Endothelial cell of umbilical vein (primary cell): ENCODE results near the gene FRZB. TPM values are rescaled to one million over a fixed set of nuclear protein-coding genes. Genes with fewer than 3 reads are reported as not detected.

ENCODE experiments used
- BruUV-seq: library from RNA; stranded (reverse); fragments of 400-500 nt; replicated peaks from 2 replicates; lab custom pipeline; 2021; lab: Mats Ljungman, UMichigan
- CTCF ChIA-PET: fragments of 300-600, 350-600 bp; sonication (Branson Sonifier 250); formaldehyde crosslinking; loops from one replicate; lab custom pipeline; 2021; ENCODE audit warnings: antibody characterized with exemption, inconsistent platforms; lab: Charles Lee
- POLR2A ChIA-PET: fragments of 300-600, 350-600 bp; sonication (Branson Sonifier 250); formaldehyde crosslinking; loops from one replicate; lab custom pipeline; 2021; ENCODE audit warnings: antibody characterized with exemption, inconsistent platforms; lab: Charles Lee
- DNase-seq: peaks from one replicate; pipeline ENCODE4 v3.0.0-alpha.2; 2011; ENCODE audit warnings: low read depth, low spot score
- FAIRE-seq: peaks from 2 replicates; lab custom pipeline; 2011; peaks lifted over from hg19 to GRCh38; lab: Jason Lieb, UNC
- H2AFZ ChIP-seq: 2 replicates; pipeline ENCODE4 v1.6.0; 2012; ENCODE audit warnings: low read depth, low read length, control low read depth, inconsistent platforms
- H3K27ac ChIP-seq: 2 replicates; pipeline ENCODE4 v1.5.1; 2011; ENCODE audit warnings: low read depth, mild to moderate bottlenecking, control low read depth, low read length, moderate library complexity; ENCODE audit not compliant: insufficient read depth
- H3K27me3 ChIP-seq, 2 experiments: 2 replicates each; pipeline versions ENCODE4 v1.6.0 to v1.6.1; 2011; ENCODE audit warnings: low read length in 2 of 2, mixed read lengths in 1 of 2; ENCODE audit not compliant: control insufficient read depth in 2 of 2, insufficient read depth in 2 of 2
- H3K36me3 ChIP-seq, 2 experiments: 2 replicates in 1 of 2; 3 replicates in 1 of 2; pipeline ENCODE4 v1.5.1; 2011; ENCODE audit warnings: low read length in 2 of 2, mild to moderate bottlenecking in 1 of 2, moderate library complexity in 1 of 2; ENCODE audit not compliant: control insufficient read depth in 2 of 2, insufficient read depth in 2 of 2; ENCODE audit errors: extremely low read depth in 1 of 2
- H3K4me1 ChIP-seq: 3 replicates; pipeline ENCODE4 v1.5.1; 2011; ENCODE audit warnings: mild to moderate bottlenecking, low read length; ENCODE audit not compliant: control insufficient read depth, insufficient read depth; ENCODE audit errors: extremely low read depth
- H3K4me2 ChIP-seq: 2 replicates; pipeline ENCODE4 v1.6.1; 2011; ENCODE audit warnings: low read length, control low read depth, mixed read lengths; ENCODE audit not compliant: insufficient read depth
- H3K4me3 ChIP-seq, 3 experiments: fragments of 200-600 bp in 1 of 3; sonication (generic), shearing (Covaris generic) in 1 of 3; replicated peaks in 1 of 3; 2 replicates each; pipeline ENCODE4 v1.5.1; 2011 to 2016; ENCODE audit warnings: control low read depth in 3 of 3, low read length in 3 of 3, mild to moderate bottlenecking in 2 of 3, inconsistent platforms in 1 of 3, low read depth in 1 of 3, moderate library complexity in 1 of 3; ENCODE audit not compliant: insufficient read depth in 1 of 3
- H3K79me2 ChIP-seq: 2 replicates; pipeline ENCODE4 v1.6.0; 2012; ENCODE audit warnings: low read length, inconsistent platforms; ENCODE audit not compliant: control insufficient read depth, insufficient read depth
- H3K9ac ChIP-seq: replicated peaks from 2 replicates; pipeline ENCODE3; 2011; ENCODE audit warnings: low read length, control low read depth; ENCODE audit not compliant: insufficient read depth; ENCODE audit errors: extremely low read depth
- H3K9me1 ChIP-seq: replicated peaks from 3 replicates; pipeline ENCODE4 v1.6.0; 2011; ENCODE audit warnings: mild to moderate bottlenecking, low read length; ENCODE audit not compliant: control insufficient read depth, insufficient read depth; ENCODE audit errors: extremely low read depth
- H3K9me3 ChIP-seq: replicated peaks from 2 replicates; pipeline ENCODE4 v1.5.1; 2012; ENCODE audit warnings: low read length, inconsistent platforms; ENCODE audit not compliant: control insufficient read depth, insufficient read depth
- H4K20me1 ChIP-seq: replicated peaks from 2 replicates; pipeline ENCODE3; 2011; ENCODE audit warnings: mild to moderate bottlenecking, low read length; ENCODE audit not compliant: control insufficient read depth, insufficient read depth; ENCODE audit errors: extremely low read depth
- CTCF ChIP-seq, 2 donors: IDR thresholded peaks; 1 replicate in 1 of 2; 2 replicates in 1 of 2; pipeline ENCODE4 v1.5.1; 2011; ENCODE audit warnings: low read length in 2 of 2, mild to moderate bottlenecking in 2 of 2, moderate library complexity in 2 of 2, control low read depth in 1 of 2, inconsistent platforms in 1 of 2, low read depth in 1 of 2; ENCODE audit not compliant: insufficient read depth in 1 of 2; ENCODE audit errors: extremely low read depth in 1 of 2
- EZH2 ChIP-seq: IDR thresholded peaks from 2 replicates; pipeline ENCODE4 v1.6.1; 2012; ENCODE audit warnings: borderline replicate concordance, low read depth, mild to moderate bottlenecking, moderate library complexity, low read length, inconsistent platforms; ENCODE audit not compliant: severe bottlenecking
- FOS ChIP-seq: IDR thresholded peaks from 2 replicates; pipeline ENCODE4 v1.6.1; 2011; ENCODE audit warnings: mild to moderate bottlenecking, low read length, moderate library complexity, borderline replicate concordance; ENCODE audit not compliant: insufficient read depth
- GATA2 ChIP-seq: IDR thresholded peaks from 2 replicates; pipeline ENCODE4 v1.7.0; 2011; ENCODE audit warnings: low read depth, mild to moderate bottlenecking, moderate library complexity, mixed read lengths, low read length; ENCODE audit not compliant: insufficient read length, insufficient read depth
- JUN ChIP-seq: IDR thresholded peaks from 2 replicates; pipeline ENCODE4 v1.6.1; 2011; ENCODE audit warnings: borderline replicate concordance, low read depth; ENCODE audit not compliant: insufficient read length, insufficient read depth
- MAX ChIP-seq: IDR thresholded peaks from 2 replicates; pipeline ENCODE4 v1.6.1; 2011; ENCODE audit not compliant: insufficient read depth, insufficient read length
- MYC ChIP-seq: IDR thresholded peaks from one replicate; pipeline ENCODE4 v1.6.1; 2011; ENCODE audit warnings: mild to moderate bottlenecking, low read depth, low read length
- POLR2A ChIP-seq: IDR thresholded peaks from 2 replicates; pipeline ENCODE4 v1.6.1; 2012; ENCODE audit warnings: low read depth, mild to moderate bottlenecking, control low read depth, low read length
- POLR2AphosphoS5 ChIP-seq: IDR thresholded peaks from 2 replicates; pipeline ENCODE4 v1.6.1; 2012; ENCODE audit warnings: low read depth, mild to moderate bottlenecking, control low read depth, low read length, moderate library complexity; ENCODE audit not compliant: insufficient read depth
- dilution Hi-C: fragments of 300-500 bp; cut with MboI; formaldehyde crosslinking; loops from one replicate; pipeline ENCODE4 v1.15.0; 2019; ENCODE audit warnings: low sequenced_read_pairs; ENCODE audit not compliant: extremely low pct_ligation_motif_present
- intact Hi-C: fragments of 100-400 bp; cut with micrococcal nuclease; formaldehyde crosslinking; loops from one replicate; pipeline ENCODE4 v1.10.0; 2022
- polyA plus RNA-seq, 4 experiments: library from polyadenylated mRNA; depleted of rRNA in 3 of 4; stranded (reverse) in 3 of 4; unstranded in 1 of 4; fragments of >200 nt; gene quantifications; 2 replicates each; pipeline versions ENCODE4 v1.2.1 to v1.2.3, GENCODE V29; 2011 to 2012; ENCODE audit warnings: missing spikeins in 1 of 4
- total RNA-seq: library from RNA; stranded (reverse); gene quantifications from 2 replicates; pipeline ENCODE4 v1.2.3, GENCODE V29; 2021

FRZB gene
- total and polyA plus RNA-seq, 2 donors (not counting 3 experiments of a cell fraction or from before 2014, with no cell fraction given), result 0.04 TPM; not detected in 1

- POLR2A ChIA-PET, result no interaction called here
- Histone ChIP-seq H3K9me1 (no peaks in the 10 kb centered on the region), H3K4me3 (no peak overlapping the region), H3K9ac (no peak overlapping the region), H3K4me1 (no peaks in the 10 kb centered on the region), H3K4me2 (no peak overlapping the region), H2AFZ (no peak overlapping the region), H3K27ac (no peak overlapping the region), H4K20me1 (no peaks in the 10 kb centered on the region), H3K27me3 (no peaks in the 10 kb centered on the region), H3K36me3 (no peaks in the 10 kb centered on the region), H3K79me2 (no peaks in the 10 kb centered on the region), H3K9me3 (no peaks in the 10 kb centered on the region)
- CTCF ChIA-PET, result no interaction called here
- no peak for FAIRE-seq
- no TSS peak for BruUV-seq
- intact Hi-C loops, result no loop called here
- dilution Hi-C loops, result no loop called here
- TF ChIP-seq MYC, result no peak
- TF ChIP-seq POLR2A, result no peak
- no peak for TF ChIP-seq EZH2
- TF ChIP-seq MAX, result no peak
- no peak for TF ChIP-seq POLR2AphosphoS5
- TF ChIP-seq CTCF (IDR thresholded peaks at IDR 0.05; ENCODE audit: extremely low read depth in 1 of 2, insufficient read depth in 1 of 2, low read depth in 1 of 2, low read length in 2 of 2), result no peak
- no peak for TF ChIP-seq GATA2
- TF ChIP-seq JUN, result no peak
- TF ChIP-seq FOS, result no peak
- DNase-seq, result no peak
These were observed 27.7 kb upstream of the FRZB start for GRCh38 chr2:182894174-182894573.
